Pancreas (tissue), 10 donors: ENCODE data around the gene BOLA2B. TPM values are rescaled to one million over a fixed set of nuclear protein-coding genes. Genes with fewer than 3 reads are reported as not detected.
"Not testable (repeated sequence)": the region's sequence is repeated elsewhere in the genome, so short reads cannot be mapped to it uniquely, and the experiment has no call there.

ENCODE experiments used
- ATAC-seq, 4 donors: fragments of 200-7000 bp; cut with Tn5 transposase; one replicate each; pipeline versions ENCODE4 v1.8.0 to v1.9.1; 2020; ENCODE audit warnings: mild to moderate bottlenecking in 4 of 4, moderate library complexity in 4 of 4
- DNase-seq, 6 donors: peaks; one replicate each; pipeline ENCODE4 v3.0.0-alpha.2; 2020
- FAIRE-seq: peaks from 2 replicates; lab custom pipeline; 2012; peaks lifted over from hg19 to GRCh38; lab: Jason Lieb, UNC
- H3K27ac ChIP-seq, 4 donors: fragments of 200-600 bp; sonication (generic); 1 replicate in 3 of 4; 2 replicates in 1 of 4; pipeline versions ENCODE4 v1.5.0 to v1.8.0; 2020
- H3K27me3 ChIP-seq, 4 donors: fragments of 200-600 bp; one replicate each; pipeline ENCODE4 v1.8.0; 2021
- H3K36me3 ChIP-seq, 3 donors: fragments of 200-600 bp; sonication (generic) in 1 of 3; one replicate each; pipeline versions ENCODE4 v1.5.0 to v1.8.0; 2020 to 2021
- H3K4me1 ChIP-seq, 3 donors: fragments of 200-600 bp; one replicate each; pipeline ENCODE4 v1.8.0; 2021
- H3K4me3 ChIP-seq, 4 donors: fragments of 200-600 bp; sonication (generic) in 2 of 4; one replicate each; pipeline versions ENCODE4 v1.5.0 to v1.8.0; 2020 to 2021
- H3K9me3 ChIP-seq, 4 donors: fragments of 200-600 bp; one replicate each; pipeline ENCODE4 v1.8.0; 2021
- whole genome bisulfite sequencing, 2 donors: extraction: QIAGEN DNeasy Blood & Tissue Kit; methylation state at CpG; one replicate each; pipeline ENCODE4 v1.1.7; 2013; 5-methylcytosine and 5-hydroxymethylcytosine counted together
- intact Hi-C, 3 donors: fragments of 100-400 bp; cut with DNase I; formaldehyde crosslinking; loops; one replicate each; pipeline versions ENCODE4 v1.11.1 to v1.14.2; 2022
- polyA plus RNA-seq, 2 donors: library from polyadenylated mRNA; stranded (reverse); fragments of 200-250 nt; gene quantifications; one replicate each; pipeline ENCODE4 v1.2.3, GENCODE V29; 2013
- total RNA-seq, 6 donors: library from RNA; stranded (reverse); fragmentation: NEBNext Ultra II Directional in 4 of 6; extraction: Animal tissue kit (Norgen Biotek cat#: 25700) in 4 of 6; gene quantifications; one replicate each; pipeline versions ENCODE4 v1.2.1 to v1.2.4, GENCODE V29; 2021 to 2023
- TF ChIP-seq, protein P1 (sequence below), 4 donors: fragments of 200-600 bp; sonication (generic) in 3 of 4; IDR thresholded peaks; one replicate each; pipeline versions ENCODE4 v1.5.0 to v1.8.0; 2021; ENCODE audit warnings: antibody characterized with exemption in 4 of 4
- donor health status: healthy with polysubstance abuse.
- donor health status: DM: no; HTN: no; CAD: no; lungs with moderate emphysema.
- donor health status: DM: no; HTN: no; CAD: no.
- donor health status: control.
- donor health status: control.
- donor health status: Bipolar disorder and iron deficiency.
- donor health status: DM: yes; HTN: yes; CAD: no.
- donor health status: DM: no; HTN: no; CAD: no.
- donor health status: DM: no; HTN: no; CAD: no.
- donor health status: DM: yes; HTN: yes; CAD: no.

The BOLA2B gene
- total and polyA plus RNA-seq, 8 donors, result 17.3 to 138 (median 32.1) TPM

DNA sequence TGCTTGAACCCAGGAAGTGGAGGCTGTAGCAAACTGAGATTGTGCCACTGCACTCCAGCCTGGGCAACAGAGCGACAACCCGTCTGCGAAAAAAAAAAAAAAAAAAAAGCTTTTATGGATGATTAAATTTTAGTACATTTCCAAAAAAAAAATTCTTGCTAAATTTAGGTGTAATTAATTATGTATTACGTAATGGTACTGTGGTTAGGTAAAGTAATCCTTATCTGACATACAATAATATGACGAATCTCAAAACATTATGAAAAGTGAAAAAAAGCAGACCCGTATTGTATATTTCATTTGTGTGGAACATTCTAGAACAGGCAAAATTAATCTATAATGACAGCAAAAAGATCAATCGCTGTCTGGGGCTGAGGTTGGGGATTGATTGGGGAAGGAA, 20.4 kb downstream of the BOLA2B start:
- WGBS, 2 donors, result 70 to 75% methylated on average over 7 of the region's 7 CpGs
- DNase-seq, result no peak
- H3K27ac ChIP-seq, result no peak overlapping the region
- no peaks in the 10 kb centered on the region for H3K27me3 ChIP-seq
- H3K4me3 ChIP-seq, result no peak overlapping the region
- TF ChIP-seq, protein P1, sequence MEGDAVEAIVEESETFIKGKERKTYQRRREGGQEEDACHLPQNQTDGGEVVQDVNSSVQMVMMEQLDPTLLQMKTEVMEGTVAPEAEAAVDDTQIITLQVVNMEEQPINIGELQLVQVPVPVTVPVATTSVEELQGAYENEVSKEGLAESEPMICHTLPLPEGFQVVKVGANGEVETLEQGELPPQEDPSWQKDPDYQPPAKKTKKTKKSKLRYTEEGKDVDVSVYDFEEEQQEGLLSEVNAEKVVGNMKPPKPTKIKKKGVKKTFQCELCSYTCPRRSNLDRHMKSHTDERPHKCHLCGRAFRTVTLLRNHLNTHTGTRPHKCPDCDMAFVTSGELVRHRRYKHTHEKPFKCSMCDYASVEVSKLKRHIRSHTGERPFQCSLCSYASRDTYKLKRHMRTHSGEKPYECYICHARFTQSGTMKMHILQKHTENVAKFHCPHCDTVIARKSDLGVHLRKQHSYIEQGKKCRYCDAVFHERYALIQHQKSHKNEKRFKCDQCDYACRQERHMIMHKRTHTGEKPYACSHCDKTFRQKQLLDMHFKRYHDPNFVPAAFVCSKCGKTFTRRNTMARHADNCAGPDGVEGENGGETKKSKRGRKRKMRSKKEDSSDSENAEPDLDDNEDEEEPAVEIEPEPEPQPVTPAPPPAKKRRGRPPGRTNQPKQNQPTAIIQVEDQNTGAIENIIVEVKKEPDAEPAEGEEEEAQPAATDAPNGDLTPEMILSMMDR (IDR thresholded peaks at IDR 0.05), result no peak
- intact Hi-C loops, result no loop called here
- no peaks in the 10 kb centered on the region for H3K36me3 ChIP-seq
- FAIRE-seq, result no peak
- ATAC-seq, result no peak
- no peaks in the 10 kb centered on the region for H3K4me1 ChIP-seq
- H3K9me3 ChIP-seq, result no peaks in the 10 kb centered on the region

DNA sequence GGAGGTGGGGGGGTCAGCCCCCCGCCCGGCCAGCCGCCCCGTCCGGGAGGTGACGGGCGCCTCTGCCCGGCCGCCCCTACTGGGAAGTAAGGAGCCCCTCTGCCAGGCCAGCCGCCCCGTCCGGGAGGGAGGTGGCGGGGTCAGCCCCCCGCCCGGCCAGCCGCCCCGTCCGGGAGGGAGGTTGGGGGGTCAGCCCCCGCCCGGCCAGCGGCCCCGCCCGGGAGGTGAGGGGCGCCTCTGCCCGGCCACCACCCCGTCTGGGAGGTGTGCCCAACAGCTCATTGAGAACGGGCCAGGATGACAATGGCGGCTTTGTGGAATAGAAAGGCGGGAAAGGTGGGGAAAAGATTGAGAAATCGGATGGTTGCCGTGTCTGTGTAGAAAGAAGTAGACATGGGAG, 23.3 kb downstream of the BOLA2B start:
- H3K4me3 ChIP-seq, intact Hi-C loops, ATAC-seq, FAIRE-seq, H3K4me1 ChIP-seq, H3K27ac ChIP-seq, H3K9me3 ChIP-seq, H3K27me3 ChIP-seq, H3K36me3 ChIP-seq: not testable (repeated sequence)
- DNase-seq, result peak in 1 of 6 donors; percentile 39
- WGBS, 2 donors, result 68 to 79% methylated on average over 12 to 17 of the region's 31 CpGs

DNA sequence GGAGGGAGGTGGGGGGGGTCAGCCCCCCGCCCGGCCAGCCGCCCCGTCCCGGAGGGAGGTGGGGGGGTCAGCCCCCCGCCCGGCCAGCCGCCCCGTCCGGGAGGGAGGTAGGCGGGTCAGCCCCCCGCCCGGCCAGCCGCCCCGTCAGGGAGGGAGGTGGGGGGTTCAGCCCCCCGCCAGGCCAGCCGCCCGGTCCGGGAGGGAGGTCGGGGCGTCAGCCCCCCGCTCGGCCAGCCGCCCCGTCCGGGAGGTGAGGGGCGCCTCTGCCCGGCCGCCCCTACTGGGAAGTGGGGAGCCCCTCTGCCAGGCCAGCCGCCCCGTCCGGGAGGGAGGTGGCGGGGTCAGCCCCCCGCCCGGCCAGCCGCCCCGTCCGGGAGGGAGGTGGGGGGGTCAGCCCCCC, 24.1 kb downstream of the BOLA2B start:
- H3K36me3 ChIP-seq, H3K27me3 ChIP-seq, H3K9me3 ChIP-seq, ATAC-seq, H3K27ac ChIP-seq, H3K4me3 ChIP-seq, intact Hi-C loops, H3K4me1 ChIP-seq, FAIRE-seq: not testable (repeated sequence)
- DNase-seq, result peak in 1 of 6 donors; percentile 59
- WGBS, 2 donors, result 89 to 94% methylated on average over 11 to 31 of the region's 38 CpGs

DNA sequence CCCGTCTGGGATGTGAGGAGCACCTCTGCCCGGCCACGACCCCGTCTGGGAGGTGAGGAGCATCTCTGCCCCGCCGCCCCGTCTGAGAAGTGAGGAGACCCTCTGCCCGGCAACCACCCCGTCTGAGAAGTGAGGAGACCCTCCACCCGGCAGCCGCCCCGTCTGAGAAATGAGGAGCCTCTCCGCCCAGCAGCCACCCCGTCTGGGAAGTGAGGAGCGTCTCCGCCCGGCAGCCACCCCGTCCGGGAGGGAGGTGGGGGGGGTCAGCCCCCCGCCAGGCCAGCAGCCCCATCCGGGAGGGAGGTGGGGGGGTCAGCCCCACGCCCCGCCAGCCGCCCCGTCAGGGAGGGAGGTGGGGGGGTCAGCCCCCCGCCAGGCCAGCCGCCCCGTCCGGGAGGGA, 24.7 kb downstream of the BOLA2B start:
- FAIRE-seq, H3K4me3 ChIP-seq, H3K36me3 ChIP-seq, ATAC-seq, H3K27ac ChIP-seq, H3K27me3 ChIP-seq, intact Hi-C loops, H3K9me3 ChIP-seq, H3K4me1 ChIP-seq: not testable (repeated sequence)
- peak in 1 of 6 donors; percentile 57 for DNase-seq
- 78 to 95% methylated on average over 4 to 16 of the region's 29 CpGs for WGBS, 2 donors

DNA sequence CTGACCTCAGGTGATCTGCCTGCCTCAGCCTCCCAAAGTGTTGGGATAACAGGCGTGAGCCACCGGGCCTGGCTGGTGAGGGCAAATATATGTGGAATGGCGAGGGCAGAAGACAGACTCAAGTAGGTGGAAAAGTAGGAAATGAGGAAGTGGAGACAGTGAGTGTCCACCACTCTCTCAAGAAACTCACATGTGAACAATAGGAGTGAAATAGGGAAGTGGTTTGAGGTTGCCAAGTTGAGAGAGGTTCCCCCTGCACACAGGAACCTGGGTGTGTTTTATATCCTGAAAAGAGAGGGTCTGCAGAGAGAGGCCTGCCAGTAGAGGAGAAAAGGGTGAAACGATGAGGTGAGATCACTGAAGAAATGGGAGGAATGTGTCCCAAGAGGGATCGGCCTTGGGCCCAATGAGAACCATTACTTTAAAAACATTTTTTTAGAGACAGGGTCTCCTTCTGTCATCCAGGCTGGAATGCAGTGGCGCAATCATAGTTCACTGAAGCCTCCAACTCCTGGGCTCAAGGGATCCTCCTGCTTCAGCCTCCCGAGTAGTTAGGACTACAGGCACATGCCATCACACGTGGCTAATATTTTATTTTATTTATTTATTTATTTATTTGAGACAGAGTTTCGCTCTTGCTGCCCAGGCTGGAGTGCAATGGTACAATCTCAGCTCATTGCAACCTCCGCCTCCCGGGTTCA, 27.1 kb downstream of the BOLA2B start:
- H3K27me3 ChIP-seq, result no peaks in the 10 kb centered on the region
- no peak for DNase-seq
- H3K27ac ChIP-seq, result no peak overlapping the region
- ATAC-seq, result peak in 2 of 4 donors; percentile 23 to 71
- no peaks in the 10 kb centered on the region for H3K36me3 ChIP-seq
- H3K9me3 ChIP-seq, result no peaks in the 10 kb centered on the region
- TF ChIP-seq, protein P1 (IDR thresholded peaks at IDR 0.05), result no peak
- 83 to 89% methylated on average over 11 of the region's 11 CpGs for WGBS, 2 donors
- FAIRE-seq, result no peak
- H3K4me1 ChIP-seq, result no peaks in the 10 kb centered on the region
- intact Hi-C loops, result no loop called here
- no peak overlapping the region for H3K4me3 ChIP-seq

DNA sequence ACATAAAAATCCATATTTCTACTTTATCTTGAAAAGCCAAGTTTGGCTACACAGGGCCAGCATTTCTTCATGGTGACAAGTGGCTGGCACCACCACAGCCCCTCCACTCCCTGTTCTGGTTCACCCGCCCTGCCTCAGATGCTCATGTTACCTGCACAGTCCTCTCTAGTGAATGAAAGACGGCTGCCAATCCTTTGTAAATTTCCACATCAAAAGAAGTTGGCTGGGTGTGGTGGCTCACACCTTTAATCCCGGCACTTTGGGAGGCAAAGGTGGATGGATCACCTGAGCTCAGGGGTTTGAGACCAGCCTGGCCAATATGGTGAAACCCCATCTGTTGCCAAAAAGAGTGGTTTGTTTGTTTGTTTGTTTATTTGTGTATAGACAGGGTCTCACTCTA, 29.9 kb downstream of the BOLA2B start:
- H3K27ac ChIP-seq, result no peak overlapping the region
- no peaks in the 10 kb centered on the region for H3K9me3 ChIP-seq
- FAIRE-seq (no peak), DNase-seq (no peak), ATAC-seq (no peak)
- TF ChIP-seq, protein P1 (IDR thresholded peaks at IDR 0.05), result no peak
- intact Hi-C loops, result no loop called here
- H3K4me1 ChIP-seq, result no peaks in the 10 kb centered on the region
- no peaks in the 10 kb centered on the region for H3K27me3 ChIP-seq
- no peak overlapping the region for H3K4me3 ChIP-seq
- WGBS, 2 donors, result 82 to 85% methylated on average over 3 of the region's 3 CpGs
- H3K36me3 ChIP-seq, result no peaks in the 10 kb centered on the region
